HG02885 (cell line): ENCODE results near the gene GALR1.
"Not testable (repeated sequence)": the region's sequence is repeated elsewhere in the genome, so short reads cannot be mapped to it uniquely, and the experiment has no call there.

Experiments
- ATAC-seq: cut with Tn5 transposase; IDR thresholded peaks from one replicate; pipeline ENCODE4 v1.9.1; 2021; ENCODE audit warnings: mild to moderate bottlenecking; ENCODE audit not compliant: unreplicated experiment, poor library complexity

Gene GALR1, protein sequence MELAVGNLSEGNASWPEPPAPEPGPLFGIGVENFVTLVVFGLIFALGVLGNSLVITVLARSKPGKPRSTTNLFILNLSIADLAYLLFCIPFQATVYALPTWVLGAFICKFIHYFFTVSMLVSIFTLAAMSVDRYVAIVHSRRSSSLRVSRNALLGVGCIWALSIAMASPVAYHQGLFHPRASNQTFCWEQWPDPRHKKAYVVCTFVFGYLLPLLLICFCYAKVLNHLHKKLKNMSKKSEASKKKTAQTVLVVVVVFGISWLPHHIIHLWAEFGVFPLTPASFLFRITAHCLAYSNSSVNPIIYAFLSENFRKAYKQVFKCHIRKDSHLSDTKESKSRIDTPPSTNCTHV

DNA sequence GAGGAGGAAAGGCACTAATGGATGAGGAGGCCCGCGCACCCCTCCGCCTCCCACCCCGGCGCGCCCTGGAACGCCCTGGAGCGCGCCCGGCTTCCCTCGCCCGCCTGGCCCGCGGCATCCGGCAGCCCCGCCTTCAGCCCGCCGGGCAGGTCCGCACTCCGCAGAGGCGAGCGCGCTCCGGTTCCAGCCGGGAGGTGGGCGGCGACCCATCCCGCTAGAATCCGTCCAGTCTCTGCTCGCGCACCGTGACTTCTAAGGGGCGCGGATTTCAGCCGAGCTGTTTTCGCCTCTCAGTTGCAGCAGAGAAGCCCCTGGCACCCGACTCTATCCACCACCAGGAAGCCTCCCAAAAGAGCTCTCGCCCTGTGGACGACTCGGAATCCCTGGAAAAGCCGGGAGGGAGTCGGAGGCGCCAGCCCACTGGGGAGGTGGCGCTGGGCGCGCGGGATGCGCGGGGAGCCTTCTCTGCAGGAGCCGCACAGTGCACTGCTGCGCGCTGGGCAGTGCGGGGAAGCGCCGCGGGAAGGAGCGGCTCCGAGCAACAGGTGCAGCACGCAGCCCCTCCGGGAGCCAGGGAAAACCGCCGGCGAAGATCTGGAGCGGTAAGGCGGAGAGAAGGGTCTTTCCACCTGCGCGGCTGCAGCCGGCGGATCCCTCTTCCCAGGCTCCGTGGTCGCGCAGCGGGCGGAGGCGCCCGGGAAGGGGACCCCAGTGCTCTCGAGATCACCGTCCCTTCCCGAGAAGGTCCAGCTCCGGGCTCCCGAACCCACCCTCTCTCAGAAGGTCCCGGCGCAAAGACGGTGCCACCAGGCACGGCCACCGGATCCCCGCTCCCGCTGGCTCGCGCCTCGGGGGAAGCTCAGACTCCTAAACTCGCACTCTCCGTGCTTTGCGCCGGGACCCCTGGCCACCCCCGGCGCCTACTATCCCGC, at the start of gene GALR1:
Gene GALR1 (plus strand): TSS at position 280 of the 932 bp plus-strand sequence. CDS start 701 bp downstream, outside the sequence.
- ATAC-seq, result no peak

DNA sequence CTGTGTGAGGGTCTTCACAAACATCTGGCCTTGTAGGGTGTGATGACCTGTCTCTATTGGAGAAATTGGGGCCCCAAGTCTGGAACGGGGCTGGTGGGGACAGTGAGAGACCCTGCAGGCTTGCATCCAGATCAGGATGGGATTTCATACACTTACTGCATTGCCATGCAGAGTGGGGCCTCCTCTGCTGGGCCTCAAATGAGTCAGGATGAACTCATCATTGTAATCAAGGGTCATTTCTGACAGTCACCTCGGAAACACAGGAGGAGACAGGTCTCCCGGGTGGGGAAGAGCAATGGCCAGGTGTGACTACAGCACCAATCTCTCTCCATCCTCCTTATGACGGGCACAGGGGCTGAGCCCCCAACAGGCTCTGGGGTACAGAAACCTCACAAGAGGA, 48.1 kb upstream of the GALR1 start:
- ATAC-seq, result no peak

- ATAC-seq, result no peak
Measured at GRCh38 chr18:77202329-77202728, 47.3 kb upstream of the GALR1 start.

- no peak for ATAC-seq
Measured at GRCh38 chr18:77203071-77203470, 46.6 kb upstream of the GALR1 start.

GRCh38 chr18:77203851-77204250, 45.8 kb upstream of the GALR1 start:
- ATAC-seq, result no peak

DNA sequence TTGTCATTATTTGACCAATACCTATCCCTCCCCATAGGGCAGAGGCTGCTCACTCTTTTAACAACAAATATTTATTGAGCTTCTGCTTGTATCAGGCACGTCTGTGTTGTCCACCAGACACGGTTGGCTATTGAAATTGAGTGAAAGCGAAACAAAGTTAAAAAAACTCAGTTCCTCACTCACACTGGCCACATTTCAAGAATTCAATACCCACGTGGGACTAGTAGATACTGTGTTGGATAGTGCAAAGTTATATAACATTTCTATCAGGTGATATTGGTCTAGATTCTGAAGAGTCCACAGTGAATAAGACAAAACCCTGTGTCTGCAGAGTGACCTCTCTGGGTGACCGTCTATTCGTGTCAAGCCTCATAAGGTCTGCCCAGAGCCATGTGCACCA, 43.9 kb upstream of the GALR1 start:
- no peak for ATAC-seq

- ATAC-seq, result no peak
Measured at GRCh38 chr18:77206676-77207374, 42.8 kb upstream of the GALR1 start.

GRCh38 chr18:77207540-77207939, 42.1 kb upstream of the GALR1 start:
- ATAC-seq, result peak; percentile 46

DNA sequence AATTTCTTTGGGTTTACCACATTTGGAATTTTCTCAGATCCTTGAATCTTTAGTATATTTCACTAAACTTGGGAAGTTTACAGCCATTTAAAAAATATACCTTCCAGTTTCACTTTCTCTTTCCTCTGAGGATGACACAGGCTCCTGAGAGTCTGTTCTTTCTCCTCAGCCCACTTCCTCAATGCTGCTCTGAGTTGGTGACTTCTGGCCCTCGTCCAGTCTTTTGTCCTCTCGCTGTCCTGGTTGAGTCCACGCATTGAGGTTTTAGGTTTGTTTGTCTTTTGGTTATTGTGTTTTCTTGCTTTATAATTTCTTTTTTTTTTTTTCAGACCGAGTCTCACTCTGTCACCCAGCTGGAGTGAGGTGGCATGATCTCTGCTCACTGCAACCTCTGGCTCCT, 40.7 kb upstream of the GALR1 start:
- peak; percentile 78 for ATAC-seq

- ATAC-seq, result no peak
Measured at GRCh38 chr18:77209587-77209986, 40.1 kb upstream of the GALR1 start.

- ATAC-seq, result no peak
Measured at GRCh38 chr18:77210249-77210648, 39.4 kb upstream of the GALR1 start.

DNA sequence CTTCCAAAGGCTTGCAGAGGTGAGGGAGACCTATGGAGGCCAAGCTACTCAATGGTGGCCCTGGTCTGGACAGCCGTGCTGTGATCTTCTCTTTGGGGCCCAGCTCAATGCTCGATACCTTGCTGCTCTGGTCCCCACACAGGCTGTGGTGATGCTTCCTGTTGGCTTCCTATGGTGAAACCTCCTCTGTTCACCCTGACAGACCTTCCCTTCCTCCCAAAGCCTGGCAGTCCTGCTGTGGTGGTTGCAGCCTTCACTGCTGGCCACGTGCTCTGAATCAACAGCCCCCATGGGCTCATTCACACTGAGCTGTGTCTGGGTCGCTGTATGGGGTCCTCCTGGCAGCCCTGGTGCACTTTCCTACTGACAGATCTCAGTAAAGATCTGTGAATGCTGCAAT, 31.0 kb upstream of the GALR1 start:
- ATAC-seq, result no peak

- ATAC-seq, result no peak
Measured at GRCh38 chr18:77220726-77221125, 28.9 kb upstream of the GALR1 start.

- ATAC-seq, result no peak
Measured at GRCh38 chr18:77222464-77222863, 27.2 kb upstream of the GALR1 start.

DNA sequence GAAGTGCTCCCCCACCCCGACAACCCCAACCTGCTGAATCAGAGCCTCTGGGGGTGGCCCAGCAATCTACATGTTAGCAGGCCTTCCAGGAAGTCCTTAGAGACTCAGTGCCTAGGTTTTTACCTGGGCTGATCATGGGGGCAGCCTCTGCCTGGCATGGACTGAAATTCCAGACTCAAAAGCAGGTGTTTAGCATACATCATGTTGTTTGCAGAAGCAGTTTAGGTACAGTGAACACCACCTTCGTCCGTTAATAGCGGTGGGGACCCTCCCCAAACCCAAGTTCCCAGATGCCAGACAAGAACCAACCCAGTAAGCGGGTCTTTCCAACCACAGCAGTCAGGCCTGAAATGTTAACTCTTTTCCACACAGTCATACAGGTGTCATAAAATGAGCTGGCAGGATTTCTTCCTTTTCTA, 26.4 kb upstream of the GALR1 start:
- ATAC-seq, result no peak

- ATAC-seq, result no peak
Measured at GRCh38 chr18:77223653-77224052, 26.0 kb upstream of the GALR1 start.

DNA sequence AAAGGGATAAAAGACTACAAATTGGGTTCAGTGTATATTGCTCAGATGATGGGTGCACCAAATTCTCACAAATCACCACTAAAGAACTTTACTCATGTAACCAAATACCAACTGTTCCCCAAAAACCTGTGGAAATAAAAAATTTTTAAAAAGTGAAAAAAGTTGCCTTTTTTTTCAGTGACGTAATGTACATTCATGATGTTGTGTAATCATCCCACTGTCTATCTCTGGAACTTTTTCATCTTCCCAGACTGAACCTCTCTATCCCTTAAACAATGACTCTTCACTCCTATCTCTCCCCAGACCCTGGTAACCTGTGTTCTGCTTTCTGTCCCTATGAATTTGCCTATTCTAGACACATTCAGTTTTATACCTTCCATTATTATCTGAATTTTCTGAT, 19.0 kb upstream of the GALR1 start:
- no peak for ATAC-seq

- no peak for ATAC-seq
Measured at GRCh38 chr18:77234504-77235365, 14.9 kb upstream of the GALR1 start.

GRCh38 chr18:77239285-77239684, 10.4 kb upstream of the GALR1 start:
- ATAC-seq, result not testable (repeated sequence)
